ENCODE data around the gene CASR.

The CASR gene

DNA sequence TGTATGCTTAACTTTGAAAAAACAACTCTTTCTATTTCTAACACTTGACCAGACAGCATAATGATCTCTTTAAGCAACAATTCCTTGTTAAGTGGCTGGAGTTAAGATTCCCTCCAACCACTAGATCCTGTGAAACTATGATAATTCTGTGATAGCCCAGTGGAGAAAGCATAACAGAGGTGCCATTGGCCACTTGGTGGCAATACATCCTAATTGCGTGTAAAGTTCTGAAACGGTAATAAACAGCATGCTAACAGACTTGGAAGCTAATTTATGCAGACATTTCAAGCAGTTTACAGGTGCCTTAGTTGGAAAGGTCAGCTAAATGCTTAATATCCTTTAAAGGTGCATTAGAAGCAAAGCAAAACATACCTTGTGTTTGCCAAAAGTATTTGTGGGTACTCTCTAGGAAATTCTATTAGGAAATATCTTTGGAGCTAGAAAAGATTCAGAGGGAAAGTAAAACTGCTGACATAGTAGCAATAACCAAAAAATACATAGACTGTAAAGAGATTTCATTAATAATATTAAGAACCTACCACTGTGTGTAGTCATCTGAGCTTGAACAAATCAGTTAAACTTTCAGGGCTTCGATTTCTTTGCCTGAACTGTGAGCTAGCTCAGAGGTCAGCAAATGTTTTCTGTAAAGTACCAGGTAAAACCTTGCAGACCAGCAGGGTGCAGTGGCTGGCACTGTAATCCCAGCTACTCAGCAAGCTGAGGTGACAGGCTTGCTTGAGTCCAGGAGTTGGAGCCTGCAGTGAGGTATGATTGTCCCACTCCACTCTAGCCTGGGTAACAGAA is 122.6 kb downstream of the CASR start:
- no peak for DNase-seq (ENCODE audit: low spot score)

DNA sequence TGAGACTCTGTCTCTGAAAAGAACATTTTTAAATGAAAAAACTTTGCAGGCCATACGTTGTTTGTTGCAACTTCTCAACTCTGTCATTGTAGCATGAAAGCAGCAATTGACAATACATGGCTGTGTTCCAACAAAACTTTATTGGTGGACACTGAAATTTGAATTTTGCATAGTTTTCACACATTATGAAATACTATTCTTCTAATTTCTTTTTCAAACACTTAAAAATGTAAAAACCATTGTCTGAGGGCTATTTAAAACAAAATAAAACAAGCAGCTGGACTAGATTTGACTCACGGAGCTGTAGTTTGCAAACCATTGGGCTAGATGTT is 123.1 kb downstream of the CASR start:
- no peak for DNase-seq (ENCODE audit: low spot score)

DNA sequence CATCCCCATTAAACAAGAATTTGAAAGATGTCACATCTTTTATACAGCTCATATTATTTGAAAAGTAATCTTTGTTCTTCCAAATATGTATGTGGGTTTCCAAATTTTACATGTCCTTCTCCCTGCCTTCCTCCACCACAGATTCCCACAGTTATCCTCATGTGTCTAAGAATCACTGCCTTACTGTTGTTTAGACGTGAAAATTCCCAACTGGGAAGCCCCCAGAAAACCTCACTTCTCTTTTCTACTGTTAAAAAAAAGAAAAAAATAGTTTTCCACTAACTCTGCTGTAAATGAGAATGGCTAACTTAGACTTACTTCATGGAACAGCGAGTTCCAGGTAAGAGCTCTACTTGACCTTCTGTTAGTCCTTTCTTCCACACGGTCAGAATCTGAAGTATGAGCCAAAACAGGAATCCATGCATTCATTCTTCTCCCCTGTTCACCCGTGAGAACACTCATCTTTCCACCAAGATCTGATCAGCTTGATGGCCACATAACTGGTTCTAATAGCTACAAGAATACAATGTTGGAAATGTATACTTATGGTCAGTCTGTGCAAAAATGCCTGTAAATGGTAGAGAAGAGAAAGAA is 123.7 kb downstream of the CASR start:
- DNase-seq (ENCODE audit: low spot score), result no peak

GRCh38 chr3:122307976-122308375 is 124.5 kb downstream of the CASR start:
- no peak for DNase-seq (ENCODE audit: low spot score)

- no peak for DNase-seq (ENCODE audit: low spot score)
Measured at GRCh38 chr3:122310361-122310760, 126.9 kb downstream of the CASR start.

GRCh38 chr3:122312826-122313225 is 129.4 kb downstream of the CASR start:
- DNase-seq (ENCODE audit: low spot score), result no peak

- DNase-seq (ENCODE audit: low spot score), result no peak
Measured at GRCh38 chr3:122313281-122313680, 129.8 kb downstream of the CASR start.

- DNase-seq (ENCODE audit: low spot score), result no peak
Measured at GRCh38 chr3:122314228-122314876, 130.9 kb downstream of the CASR start.

GRCh38 chr3:122315619-122316018 is 132.2 kb downstream of the CASR start:
- DNase-seq (ENCODE audit: low spot score), result no peak

- no peak for DNase-seq (ENCODE audit: low spot score)
Measured at GRCh38 chr3:122316368-122316767, 132.9 kb downstream of the CASR start.

GRCh38 chr3:122318620-122319019 is 135.2 kb downstream of the CASR start:
- no peak for DNase-seq (ENCODE audit: low spot score)

DNA sequence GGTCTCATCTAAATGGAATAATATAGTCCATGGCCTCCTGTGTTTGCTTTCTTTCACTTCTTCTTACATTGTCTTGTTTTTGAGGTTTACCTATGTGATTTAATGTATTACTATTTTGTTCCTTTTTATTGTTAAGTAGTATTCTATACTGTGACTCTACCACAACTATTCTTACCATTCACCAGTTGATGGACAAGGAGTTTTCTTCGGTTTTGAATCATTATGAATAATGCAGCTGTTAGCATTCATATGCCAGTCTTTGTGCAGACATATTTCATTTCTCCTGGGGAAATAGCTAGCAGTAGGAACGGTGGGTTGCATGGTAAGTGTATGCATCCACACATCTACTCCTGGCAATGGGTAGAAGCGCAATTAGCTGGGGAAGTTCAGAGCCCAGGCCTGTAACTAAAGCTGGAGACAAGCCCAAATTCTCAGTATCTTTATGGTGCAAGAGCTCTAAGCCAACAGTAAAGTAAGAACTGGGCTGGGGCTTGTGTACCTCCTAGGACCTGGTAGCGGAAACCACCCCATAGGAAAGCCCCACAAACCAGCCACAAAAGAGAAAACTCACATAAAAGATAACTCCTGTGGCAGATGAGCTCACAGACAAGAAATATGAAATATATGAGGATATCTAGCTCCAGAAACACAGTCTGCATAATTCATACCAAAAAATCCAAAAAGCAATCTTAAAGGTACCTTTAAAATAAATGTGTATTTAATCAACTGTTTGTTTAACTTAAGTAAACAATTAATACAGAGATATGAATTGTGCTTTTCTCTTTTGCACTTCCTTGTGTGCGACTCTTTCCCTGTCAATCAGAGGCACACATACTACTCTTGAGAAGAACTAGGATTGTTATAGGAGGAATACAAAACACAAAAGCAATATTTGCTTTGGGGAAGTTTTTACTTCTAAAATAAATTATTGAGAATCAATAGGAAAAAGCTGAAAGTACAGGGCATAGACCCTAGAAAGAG is 138.9 kb downstream of the CASR start:
- DNase-seq (ENCODE audit: low spot score), result no peak

GRCh38 chr3:122324871-122325323 is 141.4 kb downstream of the CASR start, which contains the start of gene CSTA:
Gene CSTA, plus strand, starts transcription at chr3:122325248. Its CDS starts 45 bp downstream, at chr3:122325293.
- DNase-seq (ENCODE audit: low spot score), result no peak

GRCh38 chr3:122325769-122326168 is 142.3 kb downstream of the CASR start:
- DNase-seq (ENCODE audit: low spot score), result no peak

- DNase-seq (ENCODE audit: low spot score), result no peak
Measured at GRCh38 chr3:122331886-122332285, 148.4 kb downstream of the CASR start.

- no peak for DNase-seq (ENCODE audit: low spot score)
Measured at GRCh38 chr3:122332551-122332950, 149.1 kb downstream of the CASR start.
